ENCODE measurements around the gene ANO9.

DNA sequence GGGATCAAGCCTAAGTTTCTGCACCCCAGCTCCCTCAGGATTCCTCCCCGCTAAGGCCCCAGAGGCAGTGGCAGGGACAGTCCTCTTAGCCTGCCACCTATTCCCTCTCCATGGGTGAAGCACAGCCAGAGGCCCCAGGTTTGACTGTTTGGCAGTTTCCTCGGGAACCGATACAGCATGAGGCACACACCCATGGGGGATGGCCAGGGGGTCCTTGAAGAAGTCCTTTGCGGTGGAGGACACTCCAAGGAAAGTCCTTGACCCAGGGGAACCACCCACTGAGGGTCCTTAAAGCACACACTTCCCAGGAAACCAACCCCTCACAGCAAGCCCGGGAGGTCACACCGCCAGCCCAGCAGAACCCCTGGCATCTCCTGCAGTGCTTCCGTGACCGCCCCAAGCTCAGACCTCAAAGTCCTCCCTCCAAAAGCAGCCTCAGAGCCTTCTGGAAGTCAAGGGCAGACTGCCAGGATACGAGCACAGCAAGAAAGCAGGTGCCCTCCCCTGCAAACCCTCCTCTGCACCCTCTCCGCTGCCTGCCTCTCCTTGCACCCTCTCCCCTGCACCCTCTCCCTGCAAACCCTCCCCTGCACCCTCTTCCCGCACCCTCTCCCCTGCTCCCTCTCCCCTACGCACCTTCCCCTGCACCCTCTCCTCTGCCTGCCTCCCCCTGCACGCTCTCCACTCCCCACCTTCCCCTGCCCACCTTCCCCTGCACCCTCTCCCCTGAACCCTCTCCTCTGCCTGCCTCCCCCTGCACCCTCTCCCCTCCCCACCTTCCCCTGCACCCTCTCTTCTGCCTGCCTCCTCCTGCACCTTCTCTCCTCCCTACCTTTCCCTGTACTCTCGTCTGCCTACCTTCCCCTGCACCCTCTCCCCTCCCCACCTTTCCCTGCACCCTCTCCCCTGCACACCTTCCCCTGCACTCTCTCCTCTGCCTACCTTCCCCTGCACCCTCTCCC, 28.4 kb downstream of the ANO9 start:
- TF ChIP-seq, protein P1, sequence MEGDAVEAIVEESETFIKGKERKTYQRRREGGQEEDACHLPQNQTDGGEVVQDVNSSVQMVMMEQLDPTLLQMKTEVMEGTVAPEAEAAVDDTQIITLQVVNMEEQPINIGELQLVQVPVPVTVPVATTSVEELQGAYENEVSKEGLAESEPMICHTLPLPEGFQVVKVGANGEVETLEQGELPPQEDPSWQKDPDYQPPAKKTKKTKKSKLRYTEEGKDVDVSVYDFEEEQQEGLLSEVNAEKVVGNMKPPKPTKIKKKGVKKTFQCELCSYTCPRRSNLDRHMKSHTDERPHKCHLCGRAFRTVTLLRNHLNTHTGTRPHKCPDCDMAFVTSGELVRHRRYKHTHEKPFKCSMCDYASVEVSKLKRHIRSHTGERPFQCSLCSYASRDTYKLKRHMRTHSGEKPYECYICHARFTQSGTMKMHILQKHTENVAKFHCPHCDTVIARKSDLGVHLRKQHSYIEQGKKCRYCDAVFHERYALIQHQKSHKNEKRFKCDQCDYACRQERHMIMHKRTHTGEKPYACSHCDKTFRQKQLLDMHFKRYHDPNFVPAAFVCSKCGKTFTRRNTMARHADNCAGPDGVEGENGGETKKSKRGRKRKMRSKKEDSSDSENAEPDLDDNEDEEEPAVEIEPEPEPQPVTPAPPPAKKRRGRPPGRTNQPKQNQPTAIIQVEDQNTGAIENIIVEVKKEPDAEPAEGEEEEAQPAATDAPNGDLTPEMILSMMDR (IDR thresholded peaks at IDR 0.05; ENCODE audit: low read depth, low read length), result no peak
- TF ChIP-seq EZH2phosphoT487 (IDR thresholded peaks at IDR 0.05; ENCODE audit: low read depth), result no peak
